IPS-18c (cell line): ENCODE data around the gene HSH2D.

ENCODE experiments used
- H3K4me3 ChIP-seq: 2 replicates; pipeline ENCODE4 v1.7.0; 2013; ENCODE audit warnings: low read depth, mild to moderate bottlenecking, low read length, moderate library complexity; ENCODE audit not compliant: insufficient read depth
- H3K9me3 ChIP-seq: one replicate; pipeline ENCODE4 v1.6.1; 2013; ENCODE audit warnings: mild to moderate bottlenecking, low read length, moderate library complexity; ENCODE audit not compliant: control insufficient read depth, insufficient read depth

HSH2D gene

GRCh38 chr19:16200038-16201010 is 56.8 kb downstream of the HSH2D start:
- Histone ChIP-seq H3K4me3 (no peak overlapping the region), H3K9me3 (no peaks in the 10 kb centered on the region)

GRCh38 chr19:16201011-16201391 is 57.5 kb downstream of the HSH2D start:
- H3K4me3 ChIP-seq = no peak overlapping the region
- H3K9me3 ChIP-seq = no peaks in the 10 kb centered on the region

- Histone ChIP-seq H3K9me3 (no peaks in the 10 kb centered on the region), H3K4me3 (no peak overlapping the region)
These were observed 59.1 kb downstream of the HSH2D start for GRCh38 chr19:16202320-16203255.

GRCh38 chr19:16203256-16204004 is 59.9 kb downstream of the HSH2D start:
- Histone ChIP-seq H3K9me3 (no peaks in the 10 kb centered on the region), H3K4me3 (no peak overlapping the region)

GRCh38 chr19:16204005-16204294 is 60.5 kb downstream of the HSH2D start:
- Histone ChIP-seq H3K9me3 (no peaks in the 10 kb centered on the region), H3K4me3 (no peak overlapping the region)

GRCh38 chr19:16205205-16206045 is 61.9 kb downstream of the HSH2D start:
- peaks cover 3% of the 10 kb centered on the region for H3K9me3 ChIP-seq

GRCh38 chr19:16206046-16206605 is 62.6 kb downstream of the HSH2D start:
- H3K9me3 ChIP-seq = peaks cover 3% of the 10 kb centered on the region

More at GRCh38 chr19:16205205-16206045, 61.9 kb downstream of the HSH2D start:
- no peak overlapping the region for H3K4me3 ChIP-seq

GRCh38 chr19:16206637-16207036 is 63.2 kb downstream of the HSH2D start:
- Histone ChIP-seq H3K9me3 (peaks cover 3% of the 10 kb centered on the region), H3K4me3 (no peak overlapping the region)

More at GRCh38 chr19:16206046-16206605, 62.6 kb downstream of the HSH2D start:
- H3K4me3 ChIP-seq = no peak overlapping the region

GRCh38 chr19:16207063-16207462 is 63.6 kb downstream of the HSH2D start:
- Histone ChIP-seq H3K4me3 (no peak overlapping the region), H3K9me3 (peaks cover 3% of the 10 kb centered on the region)

GRCh38 chr19:16207490-16208025 is 64.1 kb downstream of the HSH2D start:
- peaks cover 3% of the 10 kb centered on the region for H3K9me3 ChIP-seq
- H3K4me3 ChIP-seq = no peak overlapping the region
